ENCODE data around the gene STUB1.

DNA sequence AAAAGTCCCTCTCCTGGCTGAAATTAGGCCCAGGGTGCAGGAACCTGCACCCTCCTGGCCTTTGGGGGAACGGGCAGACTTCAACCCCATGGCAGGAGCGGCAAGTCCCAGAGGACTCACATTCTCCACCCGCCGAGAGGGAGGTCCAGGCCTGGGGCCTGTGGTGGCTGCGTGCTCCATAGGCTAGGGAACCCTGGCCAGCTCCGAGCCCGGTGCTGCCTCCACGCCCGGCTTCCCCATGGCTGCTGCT is 45.9 kb downstream of the STUB1 start:
- TF ChIP-seq CTCF (IDR thresholded peaks at IDR 0.05; ENCODE audit: low read length) (no peak), EZH2 (IDR thresholded peaks at IDR 0.05; ENCODE audit: borderline replicate concordance, low read length) (no peak)

Measured in OCI-LY1 (cell line).